SJSA1 (cell line): ENCODE measurements around the gene EME2. TPM values are rescaled to one million over a fixed set of nuclear protein-coding genes. Genes with fewer than 3 reads are reported as not detected.
"Not testable (repeated sequence)": the region's sequence is repeated elsewhere in the genome, so short reads cannot be mapped to it uniquely, and the experiment has no call there.

Experiments
- DNase-seq, 2 experiments: peaks; one replicate each; pipeline ENCODE4 v3.0.0-alpha.2; 2015 to 2020; ENCODE audit warnings: low spot score in 2 of 2, low read depth in 1 of 2
- H3K27ac ChIP-seq: fragments of 250-450 bp; sonication (Bioruptor Pico); 2 replicates; pipeline ENCODE4 v1.5.1; 2020; ENCODE audit warnings: mild to moderate bottlenecking, moderate library complexity
- H3K27me3 ChIP-seq: fragments of 250-450 bp; sonication (Bioruptor Pico); replicated peaks from 2 replicates; pipeline ENCODE4 v1.5.1; 2020; ENCODE audit warnings: mild to moderate bottlenecking, moderate library complexity
- H3K36me3 ChIP-seq: fragments of 250-450 bp; sonication (Bioruptor Pico); 2 replicates; pipeline ENCODE4 v1.5.1; 2020; ENCODE audit warnings: mild to moderate bottlenecking
- H3K4me1 ChIP-seq: fragments of 250-450 bp; sonication (Bioruptor Pico); replicated peaks from 2 replicates; pipeline ENCODE4 v1.6.1; 2021; ENCODE audit warnings: mild to moderate bottlenecking
- H3K4me3 ChIP-seq: fragments of 250-450 bp; sonication (Bioruptor Pico); 2 replicates; pipeline ENCODE4 v1.5.1; 2020; ENCODE audit warnings: mild to moderate bottlenecking
- H3K9me3 ChIP-seq: fragments of 250-450 bp; sonication (Bioruptor Pico); replicated peaks from 2 replicates; pipeline ENCODE4 v1.5.1; 2020; ENCODE audit warnings: mild to moderate bottlenecking
- total RNA-seq: library from RNA; depleted of rRNA; stranded (reverse); fragments of >200 nt; shearing (Covaris generic); gene quantifications from 2 replicates; pipeline ENCODE4 v1.2.3, GENCODE V29; 2014

The EME2 gene
- total RNA-seq, 1 experiment from 2014 or later = 7.7 TPM

DNA sequence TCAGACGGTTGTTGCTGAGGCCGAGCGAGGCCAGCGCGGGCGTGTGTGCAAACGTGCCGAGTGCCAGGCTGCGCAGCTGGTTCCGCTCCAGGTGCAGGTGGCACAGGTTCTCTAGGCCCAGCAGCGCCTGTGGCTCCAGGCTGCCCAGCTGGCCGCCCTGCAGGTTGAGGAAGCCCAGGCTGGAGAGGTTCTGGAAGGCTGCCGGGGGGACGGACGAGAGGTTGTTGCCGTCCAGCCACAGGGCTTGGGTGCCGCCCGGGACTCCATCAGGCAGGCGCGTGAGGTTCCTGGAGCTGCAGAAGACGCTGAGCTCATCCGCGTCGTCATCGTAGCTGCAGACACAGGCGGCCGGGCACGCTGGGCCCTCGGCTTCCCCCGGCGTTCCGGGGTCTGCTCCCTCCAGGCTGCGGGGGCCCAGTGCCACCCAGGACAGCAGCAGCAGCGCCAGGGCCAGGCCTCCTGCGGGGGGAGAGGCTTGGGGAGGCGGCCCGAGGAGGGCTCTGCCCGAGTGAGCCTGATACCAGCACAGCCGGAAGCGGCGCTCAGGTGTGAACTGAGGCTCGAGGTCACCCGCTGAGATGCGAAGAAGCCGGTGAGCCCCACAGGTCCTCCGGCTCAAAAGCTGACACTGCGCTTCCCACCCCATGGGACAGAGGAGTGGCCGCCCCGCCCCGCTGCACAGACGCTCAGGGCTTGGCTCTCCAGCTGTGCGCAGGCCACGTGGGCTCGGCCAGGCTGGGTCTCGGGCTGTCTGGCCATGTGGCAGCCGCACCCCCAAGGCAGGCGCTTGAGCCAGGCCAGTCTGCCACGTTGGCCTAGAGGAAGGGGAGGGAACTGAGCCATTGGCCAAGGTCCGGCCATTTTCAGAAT lies 19.6 kb downstream of the EME2 start:
- no peaks in the 10 kb centered on the region for H3K4me1 ChIP-seq
- H3K4me3 ChIP-seq = no peak overlapping the region
- DNase-seq = no peak
- H3K27me3 ChIP-seq = no peaks in the 10 kb centered on the region
- no peak overlapping the region for H3K27ac ChIP-seq
- H3K36me3 ChIP-seq = peaks cover 44% of the 10 kb centered on the region
- no peaks in the 10 kb centered on the region for H3K9me3 ChIP-seq

DNA sequence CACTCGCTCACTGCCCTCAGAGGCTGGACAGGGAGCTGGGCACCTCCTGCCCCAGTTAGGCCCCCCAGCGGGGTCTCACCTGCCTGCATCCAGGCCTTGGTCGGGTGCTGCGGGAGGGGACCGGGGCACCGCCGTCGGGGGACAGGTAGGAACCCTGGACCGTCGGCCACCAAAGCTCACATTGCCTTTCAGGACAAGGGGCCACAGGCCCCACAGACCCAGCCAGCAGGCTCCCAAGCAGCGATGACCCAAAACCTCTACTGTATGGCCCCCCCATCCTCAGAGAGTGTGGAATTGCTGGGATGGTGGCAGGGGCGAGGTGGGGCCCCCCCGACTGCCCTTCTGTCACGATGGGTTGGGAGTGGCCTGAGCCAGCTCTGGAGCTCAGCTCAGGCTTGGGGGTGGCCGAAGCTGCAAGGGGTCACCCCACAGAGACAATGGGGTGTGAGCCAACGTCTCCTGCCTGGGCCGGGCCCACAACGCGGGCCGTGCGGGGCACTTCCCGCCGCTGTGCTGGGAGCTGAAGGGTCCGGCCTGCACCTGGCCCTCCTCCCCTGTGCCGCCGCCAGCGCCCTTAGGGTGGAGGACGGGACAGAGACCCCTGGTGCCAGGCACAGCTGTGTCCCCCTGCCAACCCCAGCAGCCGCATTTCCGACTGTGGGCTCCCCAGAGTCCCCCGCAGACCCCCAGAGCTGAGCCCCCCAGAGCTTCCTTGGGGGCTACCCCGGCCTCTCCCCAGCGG lies 20.4 kb downstream of the EME2 start:
- Histone ChIP-seq H3K36me3 (peaks cover 41% of the 10 kb centered on the region), H3K9me3 (peaks cover 5% of the 10 kb centered on the region; the same call in 1 of the 2 replicates), H3K4me3 (no peak overlapping the region), H3K4me1 (no peaks in the 10 kb centered on the region), H3K27me3 (no peaks in the 10 kb centered on the region), H3K27ac (no peak overlapping the region)
- no peak for DNase-seq

DNA sequence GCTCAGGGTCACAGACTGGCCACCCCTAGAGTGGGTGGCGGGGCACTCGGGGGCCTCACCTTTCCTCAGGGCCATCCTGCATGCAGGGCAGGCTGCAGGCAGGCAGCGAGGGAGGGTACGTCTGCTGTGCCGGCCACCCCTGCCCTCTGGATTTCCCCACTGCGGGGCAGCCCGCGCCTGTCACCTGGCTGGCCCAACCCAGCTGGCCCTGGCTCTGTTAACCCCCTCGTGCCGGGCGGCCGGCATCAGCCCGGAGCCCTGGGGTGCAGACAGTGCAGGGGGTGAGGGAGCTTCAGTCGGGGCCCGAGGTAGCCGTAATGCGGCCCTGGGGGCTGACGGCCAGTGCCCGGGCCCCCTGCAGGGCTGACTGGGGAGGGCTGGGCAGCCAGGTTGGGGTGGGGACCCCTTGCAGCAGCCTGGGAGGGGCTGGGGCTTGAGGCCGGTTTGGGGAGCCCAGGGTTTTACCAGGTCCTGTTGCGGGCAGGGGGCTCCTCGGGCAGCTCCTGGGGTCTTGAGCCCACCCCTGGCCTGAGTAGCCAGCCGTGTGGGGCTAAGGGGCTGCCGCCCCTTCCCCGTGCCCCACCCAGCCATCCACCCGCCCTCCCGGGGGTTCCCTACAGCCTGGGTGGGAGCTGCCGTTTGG lies 21.1 kb downstream of the EME2 start, which contains the start of gene IGFALS:
TSS of gene IGFALS (minus strand) at position 128 of the 643 bp plus-strand sequence. CDS start at position 75, 53 bp downstream.
- Histone ChIP-seq H3K4me1 (no peaks in the 10 kb centered on the region), H3K9me3 (peaks cover 8% of the 10 kb centered on the region; the same call in 1 of the 2 replicates), H3K4me3 (no peak within 1 kb of the TSS)

DNA sequence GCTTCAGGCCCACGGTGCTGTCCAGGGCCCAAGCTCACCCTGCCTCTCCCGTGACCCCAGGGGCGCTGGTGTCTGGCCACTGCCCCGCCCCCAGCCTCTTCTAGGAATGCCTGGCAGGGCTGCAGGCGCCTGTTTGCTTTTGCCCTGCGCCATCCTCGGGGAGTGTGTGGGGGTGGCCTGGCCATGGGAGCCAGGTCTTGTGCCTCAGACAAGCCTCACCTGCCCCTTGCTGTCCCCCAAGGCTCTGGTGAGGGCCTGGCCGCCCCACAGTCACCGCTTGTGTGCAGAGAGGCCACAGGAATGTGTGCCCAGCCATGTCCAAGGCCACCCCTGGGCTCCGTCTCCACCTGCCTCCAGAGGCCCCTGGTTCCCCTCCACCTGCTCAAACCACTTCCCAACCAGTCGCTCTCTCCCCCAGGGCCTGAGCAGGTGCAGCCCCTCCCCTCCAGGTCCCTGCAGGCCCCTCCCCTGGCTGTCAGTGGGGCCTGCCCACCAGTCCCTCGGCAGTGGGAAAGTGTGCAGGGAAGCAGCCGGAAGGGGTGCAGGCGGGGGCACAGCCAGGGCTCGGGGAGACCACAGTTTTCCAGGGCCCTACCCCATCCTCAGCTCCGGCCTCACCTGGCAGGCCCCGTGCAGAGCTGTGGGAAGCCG lies 21.7 kb downstream of the EME2 start:
- no peak for DNase-seq
- H3K27ac ChIP-seq = no peak overlapping the region
- H3K27me3 ChIP-seq = no peaks in the 10 kb centered on the region
- no peaks in the 10 kb centered on the region for H3K4me1 ChIP-seq
- peaks cover 30% of the 10 kb centered on the region for H3K36me3 ChIP-seq
- peaks cover 8% of the 10 kb centered on the region; the same call in 1 of the 2 replicates for H3K9me3 ChIP-seq
- no peak overlapping the region for H3K4me3 ChIP-seq

More for the DNA sequence above, 21.1 kb downstream of the EME2 start, which contains the start of gene IGFALS:
- no peak for DNase-seq
- Histone ChIP-seq H3K27me3 (no peaks in the 10 kb centered on the region), H3K27ac (no peak within 1 kb of the TSS), H3K36me3 (peaks cover 34% of the 10 kb centered on the region)

DNA sequence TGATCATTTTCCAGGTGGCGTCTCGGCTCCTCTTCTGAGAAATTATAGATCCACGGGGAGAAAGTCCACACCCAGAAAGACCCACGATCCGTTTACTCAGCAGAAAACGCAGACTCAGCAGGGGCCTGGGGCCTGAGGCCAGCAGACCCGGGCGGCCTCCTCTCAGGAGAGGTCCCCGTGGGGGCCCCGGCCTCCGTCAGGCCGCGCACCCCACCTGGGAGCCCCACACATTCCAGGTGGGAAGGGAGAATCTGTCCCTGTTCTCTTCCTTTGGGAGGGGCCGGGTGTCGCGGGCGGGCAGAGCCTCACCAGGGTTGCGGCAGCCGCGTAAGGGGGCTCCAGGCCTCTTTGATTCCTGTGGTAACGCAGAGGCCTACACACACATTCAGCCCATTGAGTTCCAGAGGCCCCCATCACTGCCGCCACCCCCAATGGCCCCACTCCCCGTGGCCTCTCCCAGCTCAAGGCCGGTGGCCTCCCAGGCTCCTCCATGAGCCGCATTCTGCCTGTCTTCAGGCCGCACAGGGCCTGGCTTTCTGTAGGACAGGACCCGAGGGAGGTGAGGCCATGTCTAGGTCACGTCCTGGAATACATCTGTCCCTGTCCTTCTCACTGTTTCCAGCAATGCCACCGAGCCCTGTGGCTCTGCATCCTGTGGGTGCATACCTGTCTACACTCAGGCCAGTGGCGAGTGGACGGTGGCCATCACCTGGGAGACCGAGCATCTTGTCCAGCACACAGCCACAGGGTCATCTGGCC lies 22.5 kb downstream of the EME2 start:
- no peak for DNase-seq
- peaks cover 8% of the 10 kb centered on the region; the same call in 1 of the 2 replicates for H3K9me3 ChIP-seq
- H3K36me3 ChIP-seq = peaks cover 23% of the 10 kb centered on the region
- no peak overlapping the region for H3K27ac ChIP-seq
- H3K27me3 ChIP-seq = no peaks in the 10 kb centered on the region
- H3K4me3 ChIP-seq = no peak overlapping the region
- H3K4me1 ChIP-seq = no peaks in the 10 kb centered on the region

DNA sequence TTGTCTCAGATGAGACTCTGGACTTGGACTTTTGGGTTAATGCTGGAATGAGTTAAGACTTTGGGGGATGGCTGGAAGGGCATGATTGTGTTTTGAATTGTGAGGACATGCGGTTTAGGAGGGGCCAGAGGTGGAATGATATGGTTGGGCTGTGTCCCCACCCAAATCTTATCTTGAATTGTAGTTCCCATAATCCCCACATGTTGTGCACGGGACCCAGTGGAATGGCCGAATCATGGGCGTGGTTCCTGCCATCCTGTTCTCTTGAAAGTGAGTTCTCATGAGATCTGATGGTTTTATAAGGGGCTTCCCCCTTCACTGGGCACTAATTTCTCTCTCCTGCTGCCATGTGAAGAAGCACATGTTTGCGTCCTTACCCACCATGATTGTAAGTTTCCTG lies 26.7 kb downstream of the EME2 start:
- not testable (repeated sequence) for H3K4me3 ChIP-seq, H3K4me1 ChIP-seq, DNase-seq, H3K27me3 ChIP-seq, H3K9me3 ChIP-seq, H3K27ac ChIP-seq, H3K36me3 ChIP-seq

DNA sequence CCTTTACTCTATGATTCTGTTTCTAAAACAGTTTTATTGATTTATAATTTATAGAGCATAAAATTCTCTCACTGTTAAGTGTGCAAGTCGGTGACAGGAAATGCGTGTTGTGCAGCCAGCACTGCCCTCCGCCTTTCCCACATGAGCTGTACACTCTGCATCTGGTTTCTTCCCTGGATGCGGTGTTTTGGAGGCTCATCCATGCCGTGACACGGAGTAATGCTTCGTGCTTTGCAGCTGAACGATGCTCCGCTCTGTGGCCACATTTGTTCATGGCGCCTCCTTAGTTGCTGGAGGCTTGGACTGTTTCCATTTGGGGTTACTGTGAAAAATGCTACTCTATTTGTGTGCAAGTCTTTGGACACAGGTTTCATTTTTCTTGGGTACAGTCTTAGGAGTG lies 28.1 kb downstream of the EME2 start:
- no peak overlapping the region for H3K27ac ChIP-seq
- peaks cover 8% of the 10 kb centered on the region; the same call in 1 of the 2 replicates for H3K9me3 ChIP-seq
- no peak for DNase-seq
- peaks cover 3% of the 10 kb centered on the region; the same call in 1 of the 2 replicates for H3K36me3 ChIP-seq
- no peaks in the 10 kb centered on the region for H3K27me3 ChIP-seq
- H3K4me3 ChIP-seq = no peak overlapping the region
- H3K4me1 ChIP-seq = no peaks in the 10 kb centered on the region

DNA sequence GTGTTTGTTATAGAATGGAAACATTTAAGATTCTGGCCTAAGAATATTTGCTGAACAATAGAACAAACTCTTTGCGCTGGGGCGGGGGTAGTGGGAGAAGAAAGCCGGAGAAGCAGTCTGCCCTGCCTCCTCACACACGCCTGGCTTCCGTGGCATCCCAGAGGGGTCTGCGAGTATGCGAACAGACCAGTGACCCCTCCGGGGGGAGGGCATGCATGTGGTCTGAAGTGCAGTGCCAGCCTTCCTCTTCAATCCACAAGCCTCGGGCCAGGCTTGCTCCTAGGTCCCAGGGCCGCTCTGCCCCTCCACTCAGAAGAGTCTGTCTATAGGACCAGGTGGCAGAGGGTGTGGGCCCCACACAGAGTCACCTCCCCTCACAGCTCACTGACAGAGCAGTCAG lies 35.0 kb downstream of the EME2 start:
- Histone ChIP-seq H3K27ac (no peak overlapping the region), H3K4me3 (no peak overlapping the region), H3K36me3 (peaks cover 19% of the 10 kb centered on the region), H3K9me3 (no peaks in the 10 kb centered on the region), H3K27me3 (no peaks in the 10 kb centered on the region), H3K4me1 (no peaks in the 10 kb centered on the region)
- DNase-seq = no peak

DNA sequence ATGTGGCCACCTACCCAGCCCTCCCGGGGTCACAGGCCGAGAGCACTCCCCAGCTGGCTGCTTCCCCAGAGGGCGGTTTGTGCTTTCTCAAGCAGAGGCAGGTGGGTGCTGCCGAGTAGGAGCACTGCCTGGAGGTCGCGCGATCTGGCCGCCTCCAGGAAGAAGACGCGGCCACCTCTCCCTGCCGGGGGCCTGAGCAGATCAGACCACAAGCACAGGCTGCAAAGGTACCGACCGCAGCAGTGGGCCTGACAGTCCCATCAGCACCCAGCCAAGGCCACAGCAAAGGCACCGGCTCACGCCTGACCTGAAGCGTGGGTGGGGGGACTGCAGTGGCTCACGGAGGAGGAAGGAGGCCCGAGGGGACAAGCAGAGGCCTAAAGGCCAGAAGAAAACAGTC lies 36.1 kb downstream of the EME2 start:
- no peak for DNase-seq
- Histone ChIP-seq H3K27me3 (no peaks in the 10 kb centered on the region), H3K4me3 (no peak overlapping the region), H3K36me3 (peaks cover 19% of the 10 kb centered on the region), H3K9me3 (no peaks in the 10 kb centered on the region), H3K27ac (no peak overlapping the region), H3K4me1 (no peaks in the 10 kb centered on the region)

DNA sequence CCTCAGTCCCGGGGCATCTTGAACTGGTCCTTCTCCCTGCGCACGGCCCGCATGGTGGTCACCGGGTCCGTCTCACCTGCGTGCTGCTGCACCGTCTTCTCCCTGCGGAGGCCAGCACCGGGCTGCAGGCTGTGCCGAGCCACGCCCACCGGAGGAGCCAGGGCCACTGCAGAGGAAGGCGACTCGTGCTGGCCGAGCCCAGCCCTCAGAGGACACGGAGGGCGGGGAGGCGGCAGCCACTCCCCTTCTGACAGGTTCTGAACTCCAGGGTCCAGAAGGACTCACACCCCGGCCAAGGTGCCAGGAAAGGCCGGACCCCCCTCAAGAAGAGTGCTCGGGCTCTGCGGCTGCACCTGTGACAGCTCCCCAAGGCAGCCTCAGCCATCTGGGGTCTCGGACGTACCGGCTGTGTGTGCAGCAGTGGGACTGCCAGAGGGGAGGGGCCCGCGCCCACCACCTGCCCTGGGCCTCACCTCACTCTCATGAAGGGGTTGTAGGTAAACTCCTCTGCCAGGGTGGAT lies 36.7 kb downstream of the EME2 start:
- H3K9me3 ChIP-seq = no peaks in the 10 kb centered on the region
- H3K27me3 ChIP-seq = no peaks in the 10 kb centered on the region
- no peaks in the 10 kb centered on the region for H3K4me1 ChIP-seq
- H3K36me3 ChIP-seq = peaks cover 19% of the 10 kb centered on the region
- no peak overlapping the region for H3K27ac ChIP-seq
- H3K4me3 ChIP-seq = no peak overlapping the region
- no peak for DNase-seq

DNA sequence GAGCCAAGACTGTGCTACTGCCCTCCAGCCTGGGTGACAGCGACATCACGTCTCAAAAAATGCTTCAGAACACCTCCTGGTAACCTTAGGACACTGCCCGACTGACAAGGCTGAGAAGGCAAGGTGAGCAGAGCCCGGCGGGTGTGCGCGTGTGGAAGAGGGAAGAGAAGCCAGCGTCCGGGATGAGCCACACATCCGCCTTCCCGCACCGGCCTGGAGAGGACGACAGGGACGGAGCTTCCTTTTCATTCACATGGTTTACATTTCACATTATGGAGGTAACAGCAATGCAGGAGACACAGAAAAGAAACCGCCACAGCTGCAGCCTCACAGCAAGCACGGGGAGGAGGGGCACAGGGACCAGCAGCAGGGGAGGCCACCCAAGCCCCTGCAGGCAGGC lies 37.5 kb downstream of the EME2 start:
- H3K4me3 ChIP-seq = no peak overlapping the region
- no peaks in the 10 kb centered on the region for H3K27me3 ChIP-seq
- H3K4me1 ChIP-seq = no peaks in the 10 kb centered on the region
- DNase-seq = no peak
- H3K36me3 ChIP-seq = peaks cover 19% of the 10 kb centered on the region
- no peak overlapping the region for H3K27ac ChIP-seq
- no peaks in the 10 kb centered on the region for H3K9me3 ChIP-seq

DNA sequence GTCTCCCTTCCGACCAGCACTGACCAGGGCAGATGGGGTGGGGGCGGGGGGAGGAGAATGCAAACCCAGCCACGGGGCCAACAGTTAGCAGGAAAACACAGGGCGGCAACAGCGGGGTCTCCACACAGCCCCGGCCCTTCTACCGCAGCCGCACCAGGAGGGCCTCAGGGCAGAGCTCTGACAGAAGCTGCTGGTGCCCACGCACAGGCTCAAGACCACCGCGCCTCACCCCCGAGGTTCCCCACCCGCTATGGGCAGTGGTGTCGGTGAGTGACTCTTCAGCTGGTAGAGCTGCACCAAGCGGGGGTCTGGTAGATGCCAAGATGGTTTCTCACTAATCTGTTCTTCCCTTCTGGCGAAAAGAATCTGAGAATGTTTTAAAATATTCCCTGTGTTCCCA lies 37.9 kb downstream of the EME2 start:
- Histone ChIP-seq H3K9me3 (no peaks in the 10 kb centered on the region), H3K27ac (no peak overlapping the region), H3K4me3 (no peak overlapping the region), H3K27me3 (no peaks in the 10 kb centered on the region), H3K36me3 (peaks cover 19% of the 10 kb centered on the region), H3K4me1 (no peaks in the 10 kb centered on the region)
- no peak for DNase-seq
